HepG2 (cell line): ENCODE data around the gene GRIK1. TPM values are rescaled to one million over a fixed set of nuclear protein-coding genes. Genes with fewer than 3 reads are reported as not detected.

Experiments used
- ATAC-seq: fragments of 200-7000 bp; cut with Tn5 transposase; 3 replicates; pipeline ENCODE4 v1.9.1; 2020; ENCODE audit warnings: mild to moderate bottlenecking, moderate library complexity
- BruUV-seq: library from RNA; stranded (reverse); fragments of 400-500 nt; replicated peaks from 2 replicates; lab custom pipeline; 2021; lab: Mats Ljungman, UMichigan
- CTCF ChIA-PET: fragments of 300-600 bp; formaldehyde crosslinking; extraction: SDS; loops from one replicate; lab custom pipeline; 2021; ENCODE audit warnings: low total read pairs, inconsistent platforms, low intra/inter-chr PET ratio; lab: Yijun Ruan, JAX
- POLR2A ChIA-PET: fragments of 350-600 bp; sonication (Branson Sonifier 250); formaldehyde crosslinking; loops from one replicate; lab custom pipeline; 2020; ENCODE audit warnings: antibody characterized with exemption, inconsistent platforms; lab: Yijun Ruan, JAX
- DNase-seq: peaks from one replicate; pipeline ENCODE4 v3.0.0-alpha.2; 2015; ENCODE audit warnings: low spot score
- FAIRE-seq: peaks from 3 replicates; lab custom pipeline; 2011; peaks lifted over from hg19 to GRCh38; lab: Jason Lieb, UNC
- H2AFZ ChIP-seq: one replicate; pipeline ENCODE4 v1.6.1; 2011; ENCODE audit warnings: low read length, inconsistent platforms
- H3K27ac ChIP-seq: fragments of 300-600 bp; 3 replicates; pipeline ENCODE4 v1.8.0; 2011; ENCODE audit warnings: mixed run types, mild to moderate bottlenecking, mixed read lengths, low read length, inconsistent platforms; ENCODE audit not compliant: insufficient read depth; ENCODE audit errors: extremely low read length
- H3K27me3 ChIP-seq, 2 experiments: fragments of 200-600 bp in 1 of 2; 2 replicates in 1 of 2; 3 replicates in 1 of 2; pipeline versions ENCODE4 v1.6.0 to v1.8.0; 2011; ENCODE audit warnings: low read length in 2 of 2, mild to moderate bottlenecking in 2 of 2, moderate library complexity in 2 of 2, inconsistent platforms in 1 of 2; ENCODE audit not compliant: insufficient read depth in 2 of 2, control insufficient read depth in 1 of 2
- H3K36me3 ChIP-seq, 2 experiments: fragments of 200-600 bp in 1 of 2; replicated peaks in 1 of 2; 2 replicates in 1 of 2; 3 replicates in 1 of 2; pipeline versions ENCODE4 v1.5.1 to v1.8.0; 2011; ENCODE audit warnings: low read length in 2 of 2, inconsistent platforms in 1 of 2; ENCODE audit not compliant: insufficient read depth in 2 of 2, control insufficient read depth in 1 of 2
- H3K4me1 ChIP-seq: 2 replicates; pipeline ENCODE4 v1.5.1; 2012; ENCODE audit warnings: low read length, inconsistent platforms; ENCODE audit not compliant: insufficient read depth
- H3K4me2 ChIP-seq: 2 replicates; pipeline ENCODE4 v1.6.0; 2011; ENCODE audit warnings: low read depth, low read length, inconsistent platforms
- H3K4me3 ChIP-seq, 3 experiments: fragments of 200-600 bp in 1 of 3; sonication (generic), shearing (Covaris generic) in 1 of 3; replicated peaks in 1 of 3; 2 replicates each; pipeline ENCODE4 v1.5.1; 2011 to 2016; ENCODE audit warnings: low read length in 3 of 3, inconsistent platforms in 2 of 3, low read depth in 2 of 3, mild to moderate bottlenecking in 2 of 3, control low read depth in 1 of 3, mixed read lengths in 1 of 3; ENCODE audit not compliant: insufficient read depth in 1 of 3
- H3K79me2 ChIP-seq: one replicate; pipeline ENCODE4 v1.6.1; 2011; ENCODE audit warnings: low read length, inconsistent platforms; ENCODE audit not compliant: insufficient read depth
- H3K9ac ChIP-seq: 2 replicates; pipeline ENCODE4 v1.6.0; 2011; ENCODE audit warnings: mild to moderate bottlenecking, low read depth, low read length, inconsistent platforms; ENCODE audit not compliant: insufficient read depth
- H3K9me3 ChIP-seq: 2 replicates; pipeline ENCODE4 v1.5.1; 2012; ENCODE audit warnings: mild to moderate bottlenecking, low read length
- H4K20me1 ChIP-seq: 2 replicates; pipeline ENCODE4 v1.6.0; 2011; ENCODE audit warnings: inconsistent platforms, mild to moderate bottlenecking, low read length, moderate library complexity; ENCODE audit not compliant: insufficient read depth
- ARNTL ChIP-seq: sonication (generic); formaldehyde crosslinking; IDR thresholded peaks from 2 replicates; pipeline ENCODE4 v1.4.0; 2020; ENCODE audit warnings: mild to moderate bottlenecking, missing genetic modification reagents
- GATAD1 ChIP-seq: IDR thresholded peaks from 2 replicates; pipeline ENCODE4 v1.6.1; 2016; ENCODE audit warnings: missing genetic modification reagents, missing compliant biosample characterization
- IKZF1 ChIP-seq: fragments of 450-650 bp; IDR thresholded peaks from 2 replicates; pipeline ENCODE4 v1.7.1; 2016
- ISX ChIP-seq: sonication (generic); formaldehyde crosslinking; conservative IDR thresholded peaks from 2 replicates; pipeline ENCODE4 v1.5.0; 2020; ENCODE audit warnings: missing genetic modification reagents
- KDM3A ChIP-seq: IDR thresholded peaks from 2 replicates; pipeline ENCODE4 v1.6.1; 2018; ENCODE audit warnings: low read depth, missing compliant biosample characterization
- KDM5A ChIP-seq: fragments of 200-600 bp; sonication (generic); IDR thresholded peaks from 2 replicates; pipeline ENCODE4 v1.7.0; 2018; ENCODE audit warnings: antibody characterized with exemption, mild to moderate bottlenecking, low read length, borderline replicate concordance
- MZF1 ChIP-seq: sonication (generic); formaldehyde crosslinking; IDR thresholded peaks from 2 replicates; pipeline ENCODE4 v1.8.1; 2023; ENCODE audit warnings: mild to moderate bottlenecking, missing genetic modification reagents, borderline replicate concordance
- RBAK ChIP-seq: sonication (generic); formaldehyde crosslinking; IDR thresholded peaks from 2 replicates; pipeline ENCODE4 v1.5.1; 2020; ENCODE audit warnings: mild to moderate bottlenecking, missing genetic modification reagents
- SRY ChIP-seq: sonication (generic); formaldehyde crosslinking; IDR thresholded peaks from 2 replicates; pipeline ENCODE4 v1.8.0; 2022; ENCODE audit warnings: mild to moderate bottlenecking, missing genetic modification reagents
- ZNF180 ChIP-seq: sonication (generic); formaldehyde crosslinking; IDR thresholded peaks from 2 replicates; pipeline ENCODE4 v1.4.0; 2020; ENCODE audit warnings: low read depth, missing genetic modification reagents, borderline replicate concordance
- ZNF253 ChIP-seq: sonication (generic); formaldehyde crosslinking; IDR thresholded peaks from 2 replicates; pipeline ENCODE4 v1.8.0; 2022; ENCODE audit warnings: mild to moderate bottlenecking, missing genetic modification reagents, borderline replicate concordance
- ZNF430 ChIP-seq: sonication (generic); formaldehyde crosslinking; IDR thresholded peaks from 2 replicates; pipeline ENCODE4 v1.9.0; 2021; ENCODE audit warnings: mild to moderate bottlenecking, missing genetic modification reagents
- ZNF496 ChIP-seq: sonication (generic); formaldehyde crosslinking; IDR thresholded peaks from 2 replicates; pipeline ENCODE4 v1.8.1; 2023; ENCODE audit warnings: mild to moderate bottlenecking, moderate library complexity, missing genetic modification reagents; ENCODE audit not compliant: insufficient replicate concordance
- ZNF530 ChIP-seq: sonication (generic); formaldehyde crosslinking; IDR thresholded peaks from 2 replicates; pipeline ENCODE4 v1.5.0; 2020; ENCODE audit warnings: low read depth, mild to moderate bottlenecking, missing genetic modification reagents
- ZNF563 ChIP-seq: sonication (generic); formaldehyde crosslinking; IDR thresholded peaks from 2 replicates; pipeline ENCODE4 v1.8.0; 2022; ENCODE audit warnings: mild to moderate bottlenecking, moderate library complexity, missing genetic modification reagents
- ZNF629 ChIP-seq: sonication (generic); formaldehyde crosslinking; conservative IDR thresholded peaks from 2 replicates; pipeline ENCODE4 v1.5.0; 2020; ENCODE audit warnings: missing genetic modification reagents
- ZNF660 ChIP-seq: sonication (generic); formaldehyde crosslinking; IDR thresholded peaks from 2 replicates; pipeline ENCODE4 v1.5.1; 2020; ENCODE audit warnings: mild to moderate bottlenecking, low read depth, missing genetic modification reagents, borderline replicate concordance
- ZNF839 ChIP-seq: sonication (generic); formaldehyde crosslinking; IDR thresholded peaks from 2 replicates; pipeline ENCODE4 v1.4.0; 2020; ENCODE audit warnings: missing genetic modification reagents, mild to moderate bottlenecking, borderline replicate concordance
- ZNF891 ChIP-seq: sonication (generic); formaldehyde crosslinking; IDR thresholded peaks from 2 replicates; pipeline ENCODE4 v1.5.0; 2020; ENCODE audit warnings: mild to moderate bottlenecking, missing genetic modification reagents
- WGBS: methylation state at CpG from one replicate; pipeline ENCODE4 v1.1.6; 2017; ENCODE audit warnings: low lambda C conversion rate; 5-methylcytosine and 5-hydroxymethylcytosine counted together
- in situ Hi-C: cut with HindIII; loops from 2 replicates; pipeline ENCODE4 v1.10.0; 2017; ENCODE audit warnings: low pct_unique_long_range_greater_than_20kb; ENCODE audit not compliant: extremely low pct_ligation_motif_present
- intact Hi-C: fragments of 100-400 bp; cut with micrococcal nuclease; formaldehyde crosslinking; loops from one replicate; pipeline ENCODE4 v1.10.0; 2022; ENCODE audit not compliant: unreplicated experiment
- polyA plus RNA-seq, 8 experiments: library from polyadenylated mRNA; depleted of rRNA in 3 of 8; stranded (reverse) in 7 of 8; unstranded in 1 of 8; fragments of >200 nt; fragmentation: Illumina TruSeq in 4 of 8; extraction: Trizol in 4 of 8; gene quantifications; 2 replicates each; pipeline versions ENCODE4 v1.2.1 to v1.2.3, GENCODE V29; 2011 to 2016; ENCODE audit warnings: low read depth in 4 of 8, missing spikeins in 1 of 8, mixed read lengths in 1 of 8; ENCODE audit not compliant: insufficient read depth in 1 of 8
- total RNA-seq, 5 experiments: library from RNA; depleted of rRNA; stranded (reverse); fragments of >200 nt; fragmentation: Illumina TruSeq; extraction: Trizol; gene quantifications; 2 replicates each; pipeline ENCODE4 v1.2.3, GENCODE V29; 2016; ENCODE audit warnings: low read depth in 1 of 5
- TF ChIP-seq, protein P1 (sequence below): sonication (generic); formaldehyde crosslinking; IDR thresholded peaks from 2 replicates; pipeline ENCODE4 v1.5.1; 2020; ENCODE audit warnings: missing genetic modification reagents, mild to moderate bottlenecking, borderline replicate concordance

The GRIK1 gene
- total and polyA plus RNA-seq, 2 of the 13 experiments (the other 11 are each of a cell fraction or from before 2014, with no cell fraction given) = not detected

DNA sequence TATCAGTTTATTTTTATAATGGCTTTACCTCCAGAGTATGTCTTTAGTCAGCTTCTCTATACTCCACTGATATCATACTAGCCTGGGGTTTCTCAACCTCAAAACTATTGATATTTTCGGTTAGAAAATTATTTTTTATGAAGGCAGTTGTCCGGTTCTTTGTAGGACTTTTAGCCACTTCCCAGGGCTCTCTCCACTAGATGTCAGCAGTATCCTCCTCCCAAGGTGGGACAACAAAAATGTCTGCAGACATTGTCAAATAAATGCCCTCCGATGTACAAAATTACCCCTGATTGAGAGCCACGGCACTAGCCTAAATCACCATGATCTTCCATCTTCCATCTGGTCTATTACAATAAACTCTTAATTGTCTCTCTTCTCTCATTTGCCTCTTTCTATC is 4.1 kb upstream of the GRIK1 start:
- intact Hi-C loops = no loop called here
- H3K36me3 ChIP-seq = no peaks in the 10 kb centered on the region
- H3K79me2 ChIP-seq = no peaks in the 10 kb centered on the region
- no peak for DNase-seq
- no peaks in the 10 kb centered on the region for H3K4me1 ChIP-seq
- H2AFZ ChIP-seq = no peak overlapping the region
- peaks cover 4% of the 10 kb centered on the region; the same call in 1 of the 2 replicates for H3K9me3 ChIP-seq
- POLR2A ChIA-PET = no interaction called here
- FAIRE-seq = no peak
- ATAC-seq = no peak
- H3K27me3 ChIP-seq = peaks cover 0 to 6% of the 10 kb centered on the region in 2 experiments; a peak in 3 of 5 replicates
- no peak for TF ChIP-seq ZNF530 (CRISPR knock-in tag)
- no peak for TF ChIP-seq ARNTL
- no peak for TF ChIP-seq IKZF1
- TF ChIP-seq ZNF891 = no peak
- no peak for TF ChIP-seq ISX (CRISPR knock-in tag)
- no peak for TF ChIP-seq ZNF563 (CRISPR knock-in tag)
- no peak for TF ChIP-seq ZNF496 (CRISPR knock-in tag)
- TF ChIP-seq ZNF180 (CRISPR knock-in tag) = no peak
- no peak for TF ChIP-seq MZF1 (CRISPR knock-in tag)
- TF ChIP-seq GATAD1 (CRISPR knock-in tag) = no peak
- TF ChIP-seq KDM5A = no peak
- no peak for TF ChIP-seq ZNF629 (CRISPR knock-in tag)
- TF ChIP-seq ZNF253 = no peak
- TF ChIP-seq KDM3A (CRISPR knock-in tag) = no peak
- TF ChIP-seq ZNF839 (CRISPR knock-in tag) = no peak
- no peak for TF ChIP-seq SRY (CRISPR knock-in tag)
- no peak for TF ChIP-seq RBAK (CRISPR knock-in tag)
- TF ChIP-seq ZNF430 (CRISPR knock-in tag) = no peak
- TF ChIP-seq, protein P1, sequence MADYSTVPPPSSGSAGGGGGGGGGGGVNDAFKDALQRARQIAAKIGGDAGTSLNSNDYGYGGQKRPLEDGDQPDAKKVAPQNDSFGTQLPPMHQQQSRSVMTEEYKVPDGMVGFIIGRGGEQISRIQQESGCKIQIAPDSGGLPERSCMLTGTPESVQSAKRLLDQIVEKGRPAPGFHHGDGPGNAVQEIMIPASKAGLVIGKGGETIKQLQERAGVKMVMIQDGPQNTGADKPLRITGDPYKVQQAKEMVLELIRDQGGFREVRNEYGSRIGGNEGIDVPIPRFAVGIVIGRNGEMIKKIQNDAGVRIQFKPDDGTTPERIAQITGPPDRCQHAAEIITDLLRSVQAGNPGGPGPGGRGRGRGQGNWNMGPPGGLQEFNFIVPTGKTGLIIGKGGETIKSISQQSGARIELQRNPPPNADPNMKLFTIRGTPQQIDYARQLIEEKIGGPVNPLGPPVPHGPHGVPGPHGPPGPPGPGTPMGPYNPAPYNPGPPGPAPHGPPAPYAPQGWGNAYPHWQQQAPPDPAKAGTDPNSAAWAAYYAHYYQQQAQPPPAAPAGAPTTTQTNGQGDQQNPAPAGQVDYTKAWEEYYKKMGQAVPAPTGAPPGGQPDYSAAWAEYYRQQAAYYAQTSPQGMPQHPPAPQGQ (CRISPR knock-in tag) = no peak
- no peak for TF ChIP-seq ZNF660 (CRISPR knock-in tag)
- BruUV-seq = no TSS peak
- H3K4me3 ChIP-seq = no peak overlapping the region
- H3K9ac ChIP-seq = no peak overlapping the region
- no peak overlapping the region for H3K4me2 ChIP-seq
- no peak overlapping the region for H3K27ac ChIP-seq
- in situ Hi-C loops = no loop called here
- no peaks in the 10 kb centered on the region for H4K20me1 ChIP-seq
- 1% methylated on average over 4 of the region's 4 CpGs for WGBS
- CTCF ChIA-PET = no interaction called here
